Measurements from ENCODE around the gene TTC28.

DNA sequence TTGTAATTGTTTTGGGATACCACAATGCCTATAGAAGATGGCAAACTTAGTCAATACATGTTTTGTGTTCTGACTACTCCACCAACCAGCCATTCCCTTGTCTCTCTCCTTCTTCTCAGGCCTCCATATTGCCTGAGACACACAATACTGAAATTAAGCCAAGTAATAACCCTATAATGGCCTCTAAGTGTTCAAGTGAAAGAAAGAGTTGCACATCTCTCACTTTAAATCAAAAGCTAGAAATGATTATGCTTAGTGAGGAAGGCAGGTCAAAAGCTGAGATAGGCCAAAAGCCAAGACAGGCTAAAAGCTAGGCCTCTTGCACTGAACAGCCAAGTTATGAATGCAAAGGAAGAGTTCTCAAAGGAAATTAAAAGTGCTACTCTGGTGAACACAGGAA is 318.7 kb downstream of the TTC28 start:
- TF ChIP-seq SUZ12 (IDR thresholded peaks at IDR 0.05; ENCODE audit: extremely low read depth, insufficient read depth, insufficient read length) (no peak), ZNF274 (IDR thresholded peaks at IDR 0.05; ENCODE audit: low read depth, low read length) (no peak)
